Measurements from ENCODE around the gene PALLD.

Gene PALLD

GRCh38 chr4:168610911-168611530, 114.2 kb downstream of the PALLD start:
- TF ChIP-seq, protein P1, sequence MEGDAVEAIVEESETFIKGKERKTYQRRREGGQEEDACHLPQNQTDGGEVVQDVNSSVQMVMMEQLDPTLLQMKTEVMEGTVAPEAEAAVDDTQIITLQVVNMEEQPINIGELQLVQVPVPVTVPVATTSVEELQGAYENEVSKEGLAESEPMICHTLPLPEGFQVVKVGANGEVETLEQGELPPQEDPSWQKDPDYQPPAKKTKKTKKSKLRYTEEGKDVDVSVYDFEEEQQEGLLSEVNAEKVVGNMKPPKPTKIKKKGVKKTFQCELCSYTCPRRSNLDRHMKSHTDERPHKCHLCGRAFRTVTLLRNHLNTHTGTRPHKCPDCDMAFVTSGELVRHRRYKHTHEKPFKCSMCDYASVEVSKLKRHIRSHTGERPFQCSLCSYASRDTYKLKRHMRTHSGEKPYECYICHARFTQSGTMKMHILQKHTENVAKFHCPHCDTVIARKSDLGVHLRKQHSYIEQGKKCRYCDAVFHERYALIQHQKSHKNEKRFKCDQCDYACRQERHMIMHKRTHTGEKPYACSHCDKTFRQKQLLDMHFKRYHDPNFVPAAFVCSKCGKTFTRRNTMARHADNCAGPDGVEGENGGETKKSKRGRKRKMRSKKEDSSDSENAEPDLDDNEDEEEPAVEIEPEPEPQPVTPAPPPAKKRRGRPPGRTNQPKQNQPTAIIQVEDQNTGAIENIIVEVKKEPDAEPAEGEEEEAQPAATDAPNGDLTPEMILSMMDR (IDR thresholded peaks at IDR 0.05; ENCODE audit: low read depth, low read length) = no peak
- no peak for DNase-seq
- Histone ChIP-seq H3K4me3 (ENCODE audit: low read depth, low read length) (no peak overlapping the region), H3K9me3 (ENCODE audit: severe bottlenecking) (no peaks in the 10 kb centered on the region), H3K27ac (no peak overlapping the region), H3K27me3 (ENCODE audit: insufficient read depth, low read depth, severe bottlenecking) (no peaks in the 10 kb centered on the region), H3K36me3 (no peaks in the 10 kb centered on the region)

DNA sequence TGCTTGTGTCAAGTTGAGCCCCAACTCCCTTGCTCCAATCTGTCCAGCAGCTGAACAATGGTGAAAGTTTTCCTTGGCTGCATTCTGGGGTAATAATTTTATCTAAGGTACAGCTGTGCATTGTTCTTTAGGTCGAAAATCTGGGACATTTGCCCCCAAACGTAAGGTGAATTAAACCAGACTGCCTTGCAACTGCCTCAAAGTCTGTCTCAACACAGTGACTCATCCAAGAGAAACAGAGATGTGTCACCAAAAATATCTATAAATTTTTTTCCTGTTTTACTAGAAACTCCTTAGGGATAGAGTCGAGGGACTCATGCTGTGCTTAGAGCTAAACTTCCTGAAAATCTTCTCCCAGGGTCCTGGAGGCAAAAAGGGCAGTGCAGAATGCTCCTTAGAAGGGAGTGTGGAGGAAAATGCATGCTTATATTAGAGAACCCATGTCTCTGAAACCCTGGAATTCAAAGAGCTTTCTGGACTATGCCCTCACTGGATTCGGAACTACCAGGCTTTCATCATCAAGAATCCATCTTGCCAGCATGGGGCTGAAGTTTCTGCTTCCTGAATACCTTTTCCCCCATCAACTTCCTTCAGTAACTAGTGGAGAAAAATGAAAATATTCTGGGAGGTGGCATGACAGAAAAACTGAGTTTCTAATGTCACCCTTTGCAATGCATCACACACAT, 115.7 kb downstream of the PALLD start:
- H3K27ac ChIP-seq = no peak overlapping the region
- H3K36me3 ChIP-seq = no peaks in the 10 kb centered on the region
- TF ChIP-seq, protein P1 (IDR thresholded peaks at IDR 0.05; ENCODE audit: low read depth, low read length) = no peak
- no peak for DNase-seq
- no peak overlapping the region for H3K4me3 ChIP-seq (ENCODE audit: low read depth, low read length)
- H3K27me3 ChIP-seq (ENCODE audit: insufficient read depth, low read depth, severe bottlenecking) = no peaks in the 10 kb centered on the region
- no peaks in the 10 kb centered on the region for H3K9me3 ChIP-seq (ENCODE audit: severe bottlenecking)

- no peak for DNase-seq
- TF ChIP-seq, protein P1 (IDR thresholded peaks at IDR 0.05; ENCODE audit: low read depth, low read length) = no peak
- no peaks in the 10 kb centered on the region for H3K9me3 ChIP-seq (ENCODE audit: severe bottlenecking)
- H3K36me3 ChIP-seq = no peaks in the 10 kb centered on the region
- no peak overlapping the region for H3K4me3 ChIP-seq (ENCODE audit: low read depth, low read length)
- no peaks in the 10 kb centered on the region for H3K27me3 ChIP-seq (ENCODE audit: insufficient read depth, low read depth, severe bottlenecking)
- H3K27ac ChIP-seq = no peak overlapping the region
Measured at GRCh38 chr4:168613869-168614268, 117.0 kb downstream of the PALLD start.

- Histone ChIP-seq H3K4me3 (ENCODE audit: low read depth, low read length) (no peak overlapping the region), H3K36me3 (no peaks in the 10 kb centered on the region), H3K27ac (no peak overlapping the region), H3K27me3 (ENCODE audit: insufficient read depth, low read depth, severe bottlenecking) (no peaks in the 10 kb centered on the region), H3K9me3 (ENCODE audit: severe bottlenecking) (no peaks in the 10 kb centered on the region)
- DNase-seq = no peak
- TF ChIP-seq, protein P1 (IDR thresholded peaks at IDR 0.05; ENCODE audit: low read depth, low read length) = no peak
Measured at GRCh38 chr4:168614281-168615057, 117.6 kb downstream of the PALLD start.

- Histone ChIP-seq H3K27me3 (ENCODE audit: insufficient read depth, low read depth, severe bottlenecking) (no peaks in the 10 kb centered on the region), H3K9me3 (ENCODE audit: severe bottlenecking) (no peaks in the 10 kb centered on the region), H3K27ac (no peak overlapping the region), H3K4me3 (ENCODE audit: low read depth, low read length) (no peak overlapping the region), H3K36me3 (no peaks in the 10 kb centered on the region)
- DNase-seq = no peak
- TF ChIP-seq, protein P1 (IDR thresholded peaks at IDR 0.05; ENCODE audit: low read depth, low read length) = no peak
Measured at GRCh38 chr4:168615294-168616065, 118.6 kb downstream of the PALLD start.

Data from WERI-Rb-1 (cell line).